GM18526 (cell line): Measurements from ENCODE around the gene PON1.

Experiments used
- POLR2A ChIP-seq: IDR thresholded peaks from 3 replicates; pipeline ENCODE4 v1.6.1; 2011; ENCODE audit not compliant: insufficient read length; ENCODE audit errors: extremely low read depth

The PON1 gene

GRCh38 chr7:95322854-95323253 lies 1.5 kb downstream of the PON1 start:
- TF ChIP-seq POLR2A: no peak

- no peak for TF ChIP-seq POLR2A
Measured at GRCh38 chr7:95322396-95322795, 1.9 kb downstream of the PON1 start.

DNA sequence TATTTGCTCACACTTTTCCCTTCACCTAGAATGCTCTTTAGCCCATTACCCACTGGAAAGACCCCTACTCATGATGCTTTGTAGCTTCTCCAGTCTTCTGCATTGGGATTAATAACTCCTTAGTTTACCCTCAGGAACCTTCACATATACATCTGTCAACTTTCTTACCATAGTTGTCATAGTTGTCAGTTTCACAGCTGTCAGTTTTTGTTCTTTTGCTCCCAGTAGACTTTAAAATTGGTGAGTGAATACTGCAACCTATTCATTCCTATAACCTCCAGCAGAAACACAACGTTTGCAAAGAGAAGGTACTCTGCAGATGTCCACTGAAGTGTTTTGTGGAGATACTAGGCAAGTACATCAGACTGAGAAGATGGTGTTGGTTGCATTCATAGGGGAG lies 2.6 kb downstream of the PON1 start:
- no peak for TF ChIP-seq POLR2A

GRCh38 chr7:95320651-95321050 lies 3.7 kb downstream of the PON1 start:
- no peak for TF ChIP-seq POLR2A

DNA sequence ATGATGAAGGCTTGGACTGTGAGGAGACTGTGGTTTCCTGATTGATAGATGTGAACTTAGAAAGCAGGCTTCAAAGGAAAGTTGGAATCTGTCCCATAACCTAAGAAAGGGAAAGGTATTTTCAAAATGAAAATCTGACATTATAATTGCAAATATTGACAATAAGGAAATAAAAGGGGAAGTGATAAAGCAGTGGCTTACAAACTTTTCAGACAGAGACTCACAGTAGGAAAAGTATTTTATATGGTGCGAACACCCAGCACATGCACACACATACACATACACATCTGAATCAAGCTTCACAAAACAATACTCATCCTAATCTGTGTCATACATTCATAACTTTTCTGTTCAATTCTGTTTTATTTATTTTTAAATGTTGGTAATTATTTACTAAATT lies 4.8 kb downstream of the PON1 start:
- no peak for TF ChIP-seq POLR2A

DNA sequence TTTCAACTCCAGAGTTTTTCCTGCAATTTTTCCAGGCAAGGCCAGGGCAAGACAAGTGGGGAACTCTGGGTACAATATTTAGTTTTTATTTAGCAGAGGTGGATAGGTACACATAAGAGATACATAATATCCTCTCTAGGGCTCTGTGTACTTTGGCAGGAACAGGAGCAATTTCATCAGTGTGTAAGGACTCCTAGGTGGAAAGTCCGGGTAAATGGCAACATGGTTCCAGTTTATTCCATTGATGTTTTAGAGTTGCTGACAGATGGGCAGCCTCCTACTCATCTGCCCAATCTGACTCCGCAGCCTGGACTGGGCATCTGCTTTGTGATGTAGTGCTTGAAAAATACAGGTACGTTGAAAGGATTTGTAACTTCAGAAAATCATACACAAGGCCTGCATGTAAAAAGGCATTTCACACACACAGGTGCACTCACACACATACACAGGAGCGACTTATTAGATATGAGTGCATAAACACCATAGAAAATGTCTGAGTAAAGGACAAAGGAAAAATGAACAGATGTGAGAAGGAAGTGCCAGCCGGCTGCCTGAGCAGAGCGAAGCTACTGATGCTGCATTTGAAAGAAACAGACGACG lies 5.7 kb downstream of the PON1 start:
- no peak for TF ChIP-seq POLR2A

DNA sequence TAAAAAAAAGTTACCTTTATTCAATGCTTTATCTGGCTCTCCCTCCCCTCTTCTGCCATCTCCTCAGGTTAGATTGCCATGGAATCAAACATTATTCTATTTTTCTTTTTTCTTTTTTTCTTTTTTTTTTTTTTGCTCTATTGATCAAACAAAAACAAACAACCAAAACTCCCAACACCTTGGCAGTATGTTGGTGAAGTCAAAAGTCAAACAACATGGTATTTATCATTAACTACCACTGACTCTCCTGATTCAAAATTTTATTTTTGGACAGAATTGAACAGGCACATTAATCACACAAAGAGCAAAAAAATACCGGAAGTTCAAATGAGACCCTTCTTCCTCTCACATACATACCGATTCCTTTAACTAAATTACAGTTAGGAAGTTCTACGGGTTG lies 6.4 kb downstream of the PON1 start:
- no peak for TF ChIP-seq POLR2A

- TF ChIP-seq POLR2A: no peak
Measured at GRCh38 chr7:95317546-95317945, 6.8 kb downstream of the PON1 start.

DNA sequence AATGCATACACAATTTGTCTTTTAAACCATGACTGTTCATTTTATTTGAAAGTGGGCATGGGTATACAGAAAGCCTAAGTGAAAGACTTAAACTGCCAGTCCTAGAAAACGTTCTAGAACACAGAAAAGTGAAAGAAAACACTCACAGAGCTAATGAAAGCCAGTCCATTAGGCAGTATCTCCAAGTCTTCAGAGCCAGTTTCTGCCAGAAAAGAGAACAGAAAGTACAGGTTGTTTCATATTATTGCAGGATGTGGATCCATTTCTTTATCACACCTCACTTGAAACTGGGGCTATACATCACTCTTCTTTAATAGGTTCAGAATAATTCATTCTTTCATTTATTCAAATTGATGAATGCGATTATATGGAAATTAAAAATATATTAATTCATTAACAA lies 7.7 kb downstream of the PON1 start:
- TF ChIP-seq POLR2A: no peak

- TF ChIP-seq POLR2A: no peak
Measured at GRCh38 chr7:95312561-95312960, 11.8 kb downstream of the PON1 start.

DNA sequence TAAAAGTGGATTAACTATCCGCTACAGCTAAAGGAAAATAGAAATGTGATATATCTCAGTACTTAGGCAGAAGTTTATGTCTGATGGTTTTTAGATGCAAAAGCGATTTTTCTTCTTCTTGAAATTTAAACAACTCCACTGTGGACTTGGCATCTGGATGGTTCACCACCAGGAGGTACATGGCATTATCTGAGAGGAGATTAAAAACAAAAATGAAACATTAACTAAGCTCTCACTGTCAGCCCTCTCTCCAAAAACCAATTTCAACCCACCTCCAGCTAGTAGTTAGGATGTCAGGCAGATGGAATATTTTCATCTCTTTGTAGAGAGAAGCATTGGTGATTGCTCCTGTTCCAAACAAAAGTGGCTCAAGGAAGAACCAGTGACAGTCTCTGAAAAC lies 12.9 kb downstream of the PON1 start:
- no peak for TF ChIP-seq POLR2A

DNA sequence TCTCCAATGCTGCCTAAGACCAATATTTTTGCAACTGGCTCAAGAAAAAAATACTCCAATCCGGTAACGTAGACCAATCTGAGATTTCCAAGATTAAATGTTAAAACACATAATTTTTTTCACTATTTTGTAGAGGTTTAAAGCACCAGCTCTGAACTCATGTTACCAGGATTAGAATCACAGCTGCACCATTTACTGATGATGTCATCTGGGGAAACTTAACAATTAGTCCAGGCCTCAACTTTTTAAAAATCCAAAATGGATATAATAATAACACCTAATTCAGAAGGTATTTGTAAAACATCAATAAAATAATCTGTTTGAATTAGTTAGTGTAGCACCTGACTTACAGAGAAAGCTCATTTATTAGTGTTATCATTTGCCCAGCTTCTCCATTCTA lies 14.4 kb downstream of the PON1 start:
- no peak for TF ChIP-seq POLR2A

DNA sequence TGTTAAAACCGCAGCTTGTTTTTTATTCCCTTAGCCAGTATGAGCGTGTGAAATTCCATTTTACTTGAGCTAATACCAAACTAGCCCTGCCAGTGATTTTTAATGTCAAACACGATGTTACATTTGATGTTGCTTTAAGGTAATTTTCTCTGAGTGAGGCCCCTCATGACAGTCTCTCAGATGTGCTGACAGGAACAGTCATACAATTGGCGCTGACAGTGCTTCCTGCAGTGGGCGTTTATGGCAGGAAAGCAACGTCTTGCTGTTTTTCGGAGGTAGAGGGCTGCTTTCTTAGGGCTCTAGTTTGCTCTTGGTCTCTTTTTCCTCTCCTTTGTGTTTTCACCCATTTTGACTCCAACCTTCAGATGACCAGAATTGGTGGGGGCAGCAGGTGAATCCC lies 19.3 kb downstream of the PON1 start:
- TF ChIP-seq POLR2A: no peak

DNA sequence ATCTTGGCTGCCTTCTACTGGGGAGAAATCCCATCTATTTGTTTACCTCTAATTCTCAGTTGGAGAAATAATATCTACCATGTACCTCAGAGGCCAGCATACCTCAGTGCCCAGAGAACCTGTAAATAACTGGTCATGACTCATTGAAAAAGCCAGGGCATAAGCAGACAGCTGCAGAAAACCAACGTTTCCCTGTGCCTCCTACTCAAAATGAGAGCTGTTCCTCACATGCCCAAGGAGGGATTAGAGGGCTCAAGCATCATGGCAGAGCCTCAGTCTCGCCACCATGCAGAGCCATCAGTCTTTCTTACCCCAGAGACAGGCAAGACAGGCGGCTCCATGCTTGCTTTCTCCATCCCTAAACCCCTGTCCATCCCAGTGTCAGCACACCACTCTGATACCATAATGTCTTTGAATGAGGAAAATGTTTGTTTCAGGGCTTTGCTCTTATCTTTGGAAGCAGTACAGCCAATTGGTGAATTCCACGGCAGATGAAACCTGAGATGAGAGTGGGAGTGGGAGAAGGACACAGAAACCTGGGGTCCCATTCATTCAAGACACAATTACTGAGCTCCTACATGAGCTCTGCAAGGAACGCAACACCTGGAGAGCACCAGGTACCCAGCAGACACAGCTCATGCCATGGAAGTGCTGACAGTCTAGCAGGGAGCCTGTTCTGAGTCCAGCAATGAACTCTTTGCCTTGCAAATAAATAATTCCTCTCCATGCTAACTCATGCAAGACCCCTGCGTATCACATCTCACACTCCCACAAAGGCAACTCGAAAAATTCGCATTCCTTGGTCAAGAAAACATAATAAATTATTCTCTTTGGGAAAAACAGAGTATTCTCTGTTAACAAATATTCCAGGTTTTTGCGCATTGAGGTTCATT lies 21.1 kb downstream of the PON1 start:
- TF ChIP-seq POLR2A: no peak

GRCh38 chr7:95298091-95298490 lies 26.2 kb downstream of the PON1 start:
- no peak for TF ChIP-seq POLR2A

- TF ChIP-seq POLR2A: no peak
Measured at GRCh38 chr7:95297041-95297440, 27.3 kb downstream of the PON1 start.

DNA sequence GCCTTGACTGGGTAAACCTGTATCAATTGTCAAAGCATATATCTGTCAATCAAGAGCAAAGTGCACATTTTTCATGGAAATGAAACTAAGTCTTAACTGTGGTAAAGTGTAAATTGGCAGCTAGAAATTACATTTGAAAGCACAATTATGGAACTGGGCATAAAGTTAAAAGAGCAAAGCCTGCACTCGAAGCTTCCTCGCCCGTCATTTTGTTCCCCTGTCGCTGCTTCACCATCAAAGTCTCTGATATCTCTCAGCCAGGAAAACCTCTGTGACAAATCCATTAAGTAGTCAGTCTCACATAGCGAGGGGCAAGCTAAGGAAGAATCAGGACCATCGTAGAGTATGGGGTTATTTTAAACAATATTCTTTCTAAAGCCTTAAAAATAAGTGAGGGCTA lies 27.9 kb downstream of the PON1 start:
- no peak for TF ChIP-seq POLR2A
